MG63 (cell line): ENCODE data around the gene RBM5. TPM values are rescaled to one million over a fixed set of nuclear protein-coding genes. Genes with fewer than 3 reads are reported as not detected.
A peak's percentile ranks its signal among the peaks of the same experiment; 100 is the strongest.

ENCODE experiments used
- DNase-seq: peaks from one replicate; pipeline ENCODE4 v3.0.0-alpha.2; 2020
- H3K27me3 ChIP-seq: fragments of 250-450 bp; sonication (Bioruptor Pico); 2 replicates; pipeline ENCODE4 v1.5.1; 2020; ENCODE audit warnings: mild to moderate bottlenecking, moderate library complexity
- H3K36me3 ChIP-seq: fragments of 250-450 bp; sonication (Bioruptor Pico); 2 replicates; pipeline ENCODE4 v1.5.1; 2020; ENCODE audit warnings: mild to moderate bottlenecking, moderate library complexity
- H3K4me3 ChIP-seq: fragments of 250-450 bp; sonication (Bioruptor Pico); 2 replicates; pipeline ENCODE4 v1.5.1; 2020; ENCODE audit warnings: mild to moderate bottlenecking, moderate library complexity
- H3K9me3 ChIP-seq: fragments of 250-450 bp; sonication (Bioruptor Pico); 2 replicates; pipeline ENCODE4 v1.5.1; 2020; ENCODE audit warnings: mild to moderate bottlenecking, moderate library complexity
- total RNA-seq: library from RNA; depleted of rRNA; stranded (reverse); fragments of >200 nt; shearing (Covaris generic); gene quantifications from 2 replicates; pipeline ENCODE4 v1.2.3, GENCODE V29; 2014; ENCODE audit warnings: low replicate concordance; rRNA removed

The RBM5 gene
- total RNA-seq, 1 experiment from 2014 or later, result 31.2 TPM

- peaks cover 16% of the 10 kb centered on the region for H3K36me3 ChIP-seq
- H3K9me3 ChIP-seq, result no peaks in the 10 kb centered on the region
- H3K4me3 ChIP-seq, result no peak overlapping the region
- H3K27me3 ChIP-seq, result no peaks in the 10 kb centered on the region
- DNase-seq, result no peak
These were observed 75.8 kb downstream of the RBM5 start for GRCh38 chr3:50164481-50164880.

DNA sequence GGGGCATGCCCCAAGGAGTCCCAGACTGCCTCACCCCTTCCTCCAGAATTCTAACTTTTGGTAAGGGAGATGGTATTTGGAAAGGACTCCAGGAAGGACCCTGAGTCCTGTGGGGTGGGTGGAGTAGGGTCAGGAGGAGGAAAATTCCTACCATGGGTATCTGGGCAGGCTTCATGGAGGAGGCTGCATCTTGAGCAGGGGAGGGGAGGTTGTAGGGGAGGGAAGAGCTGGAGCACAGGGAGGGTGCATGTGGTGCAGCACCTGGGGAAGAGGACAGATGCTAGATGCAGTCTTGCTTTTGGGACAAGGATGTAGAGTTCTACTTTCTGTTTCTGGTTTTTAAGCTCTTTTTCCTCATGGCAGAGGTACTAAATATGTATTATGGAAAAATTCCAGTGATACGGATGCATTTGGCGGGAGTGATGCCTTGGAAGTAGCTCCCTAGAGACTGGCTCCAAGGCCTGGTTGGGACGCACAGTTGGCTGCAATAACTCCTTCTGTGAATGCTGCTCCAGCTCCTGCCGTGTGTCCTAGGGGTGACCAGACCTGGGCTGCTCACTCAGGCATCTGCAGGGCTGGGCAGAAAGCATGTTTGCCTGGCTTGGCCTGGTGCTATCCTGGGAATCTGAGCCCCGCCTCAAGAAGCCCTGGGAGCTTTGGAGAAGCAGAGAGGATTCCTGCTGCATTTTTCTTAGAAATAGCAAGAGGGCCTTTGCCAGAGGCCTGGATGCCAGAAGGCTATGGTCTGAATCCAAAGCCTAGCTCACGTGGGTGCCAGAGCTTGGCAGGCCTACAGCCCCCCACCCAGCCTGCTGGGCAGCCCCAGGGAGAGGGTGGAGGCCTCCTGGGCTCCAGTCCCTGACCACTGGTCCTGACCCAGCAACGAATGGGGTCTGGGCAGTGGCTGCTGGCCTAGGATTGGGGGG, 76.5 kb downstream of the RBM5 start:
- no peaks in the 10 kb centered on the region for H3K9me3 ChIP-seq
- no peaks in the 10 kb centered on the region for H3K27me3 ChIP-seq
- DNase-seq, result peak; percentile 90
- H3K4me3 ChIP-seq, result no peak overlapping the region
- H3K36me3 ChIP-seq, result peaks cover 12% of the 10 kb centered on the region

- Histone ChIP-seq H3K36me3 (peaks cover 11% of the 10 kb centered on the region), H3K9me3 (no peaks in the 10 kb centered on the region), H3K27me3 (no peaks in the 10 kb centered on the region), H3K4me3 (no peak overlapping the region)
- peak; percentile 80 for DNase-seq
These were observed 77.3 kb downstream of the RBM5 start for GRCh38 chr3:50165910-50166538.

DNA sequence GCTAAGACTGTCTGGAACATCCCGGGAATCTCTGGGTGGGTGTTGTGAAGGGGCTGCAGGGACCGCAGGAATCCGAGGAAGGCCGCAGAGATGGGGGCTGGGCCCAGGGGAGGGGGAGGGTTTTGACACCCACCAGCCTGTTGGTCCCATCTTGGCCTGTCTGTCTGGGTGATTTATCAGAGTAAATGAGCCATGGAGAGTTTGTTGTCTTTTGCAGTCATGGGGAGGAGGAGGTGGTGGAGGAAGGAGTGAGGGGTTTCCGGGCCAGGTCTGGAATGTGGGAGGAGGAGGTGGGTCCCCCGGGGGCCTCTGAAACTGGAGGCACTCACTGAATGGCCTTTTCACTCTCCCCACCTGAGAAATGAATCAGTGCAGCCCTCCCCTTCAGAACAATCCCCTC, 77.9 kb downstream of the RBM5 start:
- Histone ChIP-seq H3K27me3 (no peaks in the 10 kb centered on the region), H3K9me3 (no peaks in the 10 kb centered on the region)
- DNase-seq, result no peak

DNA sequence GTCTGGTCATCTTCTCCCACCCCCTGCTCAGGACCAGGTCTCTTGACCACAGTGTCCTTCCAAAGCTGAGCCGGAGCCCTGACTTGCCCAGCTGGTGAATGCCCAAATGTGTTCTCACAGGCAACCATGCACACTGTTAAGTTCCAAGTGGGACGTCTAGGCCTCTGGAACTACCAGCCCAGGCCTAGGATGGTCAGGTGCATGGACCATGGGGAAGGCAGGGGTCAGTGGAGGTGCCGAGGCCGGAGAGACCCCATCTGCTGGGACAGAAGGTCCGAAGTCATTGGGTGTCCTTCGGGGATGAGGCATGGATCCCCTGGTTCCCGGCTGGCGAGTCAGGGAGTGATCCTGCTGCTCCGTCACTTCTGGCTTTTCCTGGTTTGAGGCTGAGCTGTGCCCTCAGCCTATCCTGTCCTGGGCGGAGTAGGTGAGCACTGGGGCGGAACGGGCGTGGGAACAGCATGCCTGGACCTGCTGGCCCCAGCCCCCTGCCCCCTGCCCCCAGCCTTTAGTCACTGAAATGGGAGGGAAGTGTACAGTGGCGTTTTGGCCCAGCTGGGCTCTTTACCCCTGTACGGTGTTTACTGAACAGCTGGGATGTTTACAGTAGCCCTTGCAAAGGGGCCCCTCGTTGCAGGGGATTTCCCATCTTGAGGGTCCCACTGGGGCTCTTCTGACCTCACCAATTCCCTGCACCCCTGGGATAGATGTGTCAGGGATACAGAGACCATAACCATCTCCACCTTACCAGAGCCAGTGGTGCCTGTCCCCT, 78.5 kb downstream of the RBM5 start:
- H3K27me3 ChIP-seq, result no peaks in the 10 kb centered on the region
- H3K9me3 ChIP-seq, result no peaks in the 10 kb centered on the region
- DNase-seq, result peak; percentile 74
- no peak overlapping the region for H3K4me3 ChIP-seq
- peaks cover 7% of the 10 kb centered on the region; the same call in 1 of the 2 replicates for H3K36me3 ChIP-seq

More for the DNA sequence above, 77.9 kb downstream of the RBM5 start:
- H3K4me3 ChIP-seq, result no peak overlapping the region
- H3K36me3 ChIP-seq, result peaks cover 10% of the 10 kb centered on the region

DNA sequence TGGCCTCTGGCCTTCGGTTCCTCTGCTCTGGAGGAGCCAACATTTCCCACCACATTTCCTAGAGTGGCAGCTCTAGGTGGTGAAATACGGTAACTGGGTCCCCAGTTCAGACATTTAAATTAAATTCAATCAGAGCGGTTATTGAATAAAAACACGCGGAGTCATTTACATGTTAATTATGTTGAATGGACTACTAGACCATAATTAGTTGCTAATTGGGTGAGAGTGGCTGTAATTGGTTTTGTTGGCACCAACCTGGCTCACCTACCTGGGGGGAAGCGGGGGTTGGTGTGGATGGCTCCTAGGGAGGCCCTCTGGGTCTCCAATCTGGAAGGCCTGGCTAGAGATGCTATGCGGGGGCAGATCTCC, 79.1 kb downstream of the RBM5 start:
- H3K36me3 ChIP-seq, result peaks cover 7% of the 10 kb centered on the region; the same call in 1 of the 2 replicates
- no peaks in the 10 kb centered on the region for H3K27me3 ChIP-seq
- no peak overlapping the region for H3K4me3 ChIP-seq
- H3K9me3 ChIP-seq, result no peaks in the 10 kb centered on the region
- DNase-seq, result no peak

DNA sequence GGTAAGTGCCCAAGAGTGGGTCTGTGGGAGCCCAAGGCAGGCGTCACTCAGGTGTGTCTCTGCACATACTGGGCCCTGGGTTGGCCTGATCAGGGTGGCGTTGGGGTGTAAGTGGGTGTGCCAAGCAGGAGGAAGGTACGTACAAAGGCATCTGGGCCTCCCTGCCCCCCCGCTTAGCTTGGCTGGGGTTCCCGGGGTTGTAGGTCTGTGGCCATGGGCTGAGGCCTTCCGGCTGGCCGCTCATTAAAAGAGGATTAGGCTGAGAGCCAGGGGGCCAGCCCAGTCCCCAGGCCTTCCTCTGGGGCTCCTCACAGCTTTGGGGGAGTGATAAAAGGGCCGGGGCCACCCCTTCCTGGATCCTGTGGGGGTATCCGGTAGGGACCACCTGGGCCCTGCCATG, 79.7 kb downstream of the RBM5 start:
- DNase-seq, result no peak
- no peak overlapping the region for H3K4me3 ChIP-seq

More for the DNA sequence above, 79.7 kb downstream of the RBM5 start:
- Histone ChIP-seq H3K27me3 (no peaks in the 10 kb centered on the region), H3K9me3 (no peaks in the 10 kb centered on the region), H3K36me3 (peaks cover 4% of the 10 kb centered on the region; the same call in 1 of the 2 replicates)

Other genes starting within 250 kb of the RBM5 start
- 4.9 and 18.5 TPM in 2 replicates for gene TRAIP, start 232.4 kb upstream of the RBM5 start, total RNA-seq
- gene CAMKV, start 219.0 kb upstream of the RBM5 start, total RNA-seq, result 0.20 TPM in 1 of 2 replicates, not detected in the other
- 1.1 and 1.9 TPM in 2 replicates for gene MST1R, start 185.0 kb upstream of the RBM5 start, total RNA-seq
- 10.3 and 15.6 TPM in 2 replicates for gene MON1A, start 159.1 kb upstream of the RBM5 start, total RNA-seq
- 12.9 and 13.2 TPM in 2 replicates for gene RBM6, start 148.8 kb upstream of the RBM5 start, total RNA-seq
- 11.7 and 22.9 TPM in 2 replicates for gene SEMA3F, start 66.4 kb downstream of the RBM5 start, total RNA-seq
- not detected in 2 replicates for gene GNAT1, start 102.7 kb downstream of the RBM5 start, total RNA-seq
- gene SLC38A3, start 116.4 kb downstream of the RBM5 start, total RNA-seq, result not detected in 2 replicates
- gene GNAI2, start 147.3 kb downstream of the RBM5 start, total RNA-seq, result 73.9 and 114 TPM in 2 replicates
- gene SEMA3B, start 180.2 kb downstream of the RBM5 start, total RNA-seq, result 9.7 and 13.4 TPM in 2 replicates
- gene LSMEM2, start 190.2 kb downstream of the RBM5 start, total RNA-seq, result not detected in 2 replicates
- 87.8 and 101 TPM in 2 replicates for gene IFRD2, start 203.5 kb downstream of the RBM5 start, total RNA-seq
- gene HYAL3, start 210.5 kb downstream of the RBM5 start, total RNA-seq, result 3.0 and 8.0 TPM in 2 replicates
- 1.1 and 6.4 TPM in 2 replicates for gene NAA80, start 210.5 kb downstream of the RBM5 start, total RNA-seq
- gene HYAL1, start 214.7 kb downstream of the RBM5 start, total RNA-seq, result 1.4 TPM in 1 of 2 replicates, not detected in the other
- 15.5 and 30.7 TPM in 2 replicates for gene HYAL2, start 233.8 kb downstream of the RBM5 start, total RNA-seq
- gene TUSC2, start 239.3 kb downstream of the RBM5 start, total RNA-seq, result 8.0 and 13.5 TPM in 2 replicates